Measurements from ENCODE around the gene KRT81.

KRT81 gene

GRCh38 chr12:52291267-52291935 is at the start of gene KRT81:
Gene KRT81, minus strand, starts transcription at chr12:52291534. Its CDS starts 69 bp downstream, at chr12:52291465.
- no peak for DNase-seq

- no peak for DNase-seq
Observed at GRCh38 chr12:52338241-52338960, 47.1 kb upstream of the KRT81 start.

DNA sequence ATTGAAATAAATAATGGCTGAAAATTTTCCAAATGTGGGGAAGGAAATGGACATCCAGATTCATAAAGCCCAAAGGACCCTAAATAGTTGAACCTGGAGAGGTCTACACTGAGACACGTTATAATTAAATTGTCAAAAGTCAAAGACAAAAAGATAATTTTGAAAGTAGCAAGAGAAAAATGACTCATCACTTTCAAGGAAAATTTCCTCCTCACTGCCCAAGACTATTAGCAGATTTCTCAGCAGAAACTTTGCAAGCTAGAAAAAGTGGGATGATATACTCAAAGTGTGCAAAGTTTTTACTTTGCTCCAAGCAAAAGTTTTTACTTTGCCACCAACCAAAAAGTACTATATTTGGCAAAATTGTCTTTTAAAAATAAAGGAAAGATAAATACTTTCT is 45.7 kb upstream of the KRT81 start:
- peak; percentile 1 for DNase-seq

GRCh38 chr12:52336641-52337040 is 45.3 kb upstream of the KRT81 start:
- DNase-seq = no peak

GRCh38 chr12:52335598-52336262 is 44.4 kb upstream of the KRT81 start:
- DNase-seq = no peak

GRCh38 chr12:52334185-52334584 is 42.9 kb upstream of the KRT81 start:
- DNase-seq = no peak

DNA sequence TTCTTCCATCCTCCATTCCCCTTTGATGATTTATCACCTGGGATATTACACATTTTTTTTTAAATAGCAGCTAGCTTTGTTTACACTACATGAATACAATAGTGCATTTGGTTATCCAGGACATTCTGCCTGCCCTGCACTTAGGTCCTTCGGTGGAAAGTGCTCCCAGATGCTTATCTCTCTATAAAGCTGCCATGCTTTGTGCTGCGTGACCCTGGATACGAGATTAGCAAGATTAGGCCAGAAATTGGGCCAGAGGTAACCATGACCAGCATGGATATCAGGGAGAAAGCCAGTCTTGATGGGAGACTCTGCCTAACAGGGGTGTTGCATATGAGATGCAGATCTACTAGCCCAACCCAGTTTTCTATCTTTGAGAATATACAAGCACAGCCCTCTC is 42.0 kb upstream of the KRT81 start:
- no peak for DNase-seq

- no peak for DNase-seq
Observed at GRCh38 chr12:52332381-52332780, 41.0 kb upstream of the KRT81 start.

- no peak for DNase-seq
Observed at GRCh38 chr12:52331833-52332232, 40.5 kb upstream of the KRT81 start.

DNA sequence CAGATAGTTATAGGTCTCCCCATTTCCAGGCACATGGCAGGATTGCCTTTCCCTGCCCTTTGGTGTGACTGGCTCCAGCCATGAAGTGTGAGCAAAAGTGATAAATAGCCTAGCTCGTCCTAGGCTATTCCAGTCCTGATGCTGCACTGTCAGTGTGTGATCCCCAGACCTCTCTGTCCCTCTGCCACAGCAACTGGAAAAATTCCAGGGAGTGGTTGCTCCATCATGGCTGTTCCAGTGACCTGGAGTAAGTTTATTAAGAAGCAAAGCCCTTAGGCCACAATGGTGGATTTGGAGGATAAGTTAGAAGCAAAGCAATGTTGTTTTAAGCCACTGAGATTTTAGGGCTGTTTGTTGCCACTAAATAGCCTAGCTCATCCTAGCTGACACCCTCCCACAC is 39.7 kb upstream of the KRT81 start:
- DNase-seq = no peak

DNA sequence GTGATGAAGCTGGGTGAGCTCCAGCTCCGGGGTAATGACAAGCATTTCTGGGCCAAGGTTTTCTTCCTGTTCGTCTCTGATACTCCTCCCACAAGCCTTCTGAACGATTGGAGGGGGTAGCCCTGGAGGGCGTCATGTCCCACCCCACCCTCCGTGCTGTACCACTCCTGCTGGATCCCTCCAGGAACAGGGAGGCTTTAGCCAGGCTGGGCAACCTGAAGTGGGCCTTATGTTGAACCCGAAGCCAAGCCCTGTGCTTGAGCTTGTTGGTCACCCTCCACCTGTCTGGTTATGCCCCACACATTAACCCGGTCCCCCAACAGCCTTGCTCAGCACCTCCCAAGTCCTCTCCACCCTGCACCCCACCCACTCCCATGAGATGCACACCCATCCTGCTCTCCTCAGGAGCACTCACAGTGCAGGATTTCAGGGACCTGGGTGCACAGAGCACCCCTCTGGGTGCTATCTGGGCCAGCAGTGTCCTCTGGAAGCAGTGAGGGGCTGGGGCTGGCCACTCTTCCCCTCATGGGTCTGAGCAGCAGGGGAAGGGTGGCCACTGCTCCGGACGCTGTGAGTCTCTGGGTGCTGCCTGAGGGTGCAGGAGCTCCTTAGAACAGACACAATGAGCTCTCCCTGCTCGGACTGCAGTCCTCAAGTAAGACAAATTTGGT is 36.6 kb upstream of the KRT81 start:
- no peak for DNase-seq

- peak; percentile 91 for DNase-seq
Observed at GRCh38 chr12:52327052-52327829, 35.9 kb upstream of the KRT81 start.

DNA sequence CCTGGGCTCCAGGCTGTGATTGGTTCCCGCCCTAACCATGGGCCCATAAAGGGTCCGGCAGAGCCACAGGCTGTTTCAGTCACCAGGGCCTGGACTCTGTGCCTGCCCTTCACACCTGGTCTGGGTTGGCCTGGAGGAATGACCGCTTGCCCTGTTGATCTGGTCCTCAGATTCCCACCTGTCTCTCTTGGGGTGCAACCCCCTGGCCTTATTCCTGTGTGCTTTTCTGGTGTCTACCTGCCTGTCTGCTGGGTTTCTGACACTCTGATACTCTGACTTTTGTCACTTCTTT is 32.8 kb upstream of the KRT81 start:
- DNase-seq = no peak

DNA sequence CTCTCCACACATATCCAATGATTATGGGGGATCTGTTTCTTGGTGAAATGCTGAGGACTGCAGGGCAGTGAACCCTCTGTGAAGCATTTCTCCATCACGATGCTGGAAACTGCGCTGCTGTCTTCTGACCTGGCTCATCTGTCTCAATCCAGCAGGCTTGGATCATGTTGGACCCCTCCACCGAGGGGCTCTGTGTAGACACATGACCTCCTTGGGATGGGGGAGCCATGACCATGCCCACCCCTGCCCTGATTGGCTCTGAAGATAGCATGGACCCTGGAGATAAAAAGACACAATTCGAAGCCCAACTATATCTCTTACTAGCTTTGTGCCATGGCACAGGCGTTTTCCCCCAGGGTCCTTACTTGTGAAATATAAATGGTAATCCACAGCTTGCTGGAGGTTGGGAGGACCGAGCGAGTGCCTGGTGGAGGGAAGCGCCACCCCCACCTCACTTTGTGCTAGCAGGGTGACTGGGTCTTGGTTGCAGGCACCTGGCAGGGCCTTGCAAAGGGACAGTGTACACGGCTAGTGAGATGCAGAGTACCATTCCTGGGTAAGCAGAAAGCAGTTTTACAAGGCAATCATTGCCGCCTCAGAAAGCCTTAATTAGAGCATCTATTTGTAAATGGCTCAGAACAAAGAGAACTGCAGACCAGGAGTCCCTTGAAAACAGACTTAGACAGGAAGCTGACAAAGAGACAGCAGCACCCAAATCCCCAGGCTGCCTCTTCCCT is 32.2 kb upstream of the KRT81 start:
- no peak for DNase-seq

- DNase-seq = no peak
Observed at GRCh38 chr12:52323001-52323400, 31.7 kb upstream of the KRT81 start.

DNA sequence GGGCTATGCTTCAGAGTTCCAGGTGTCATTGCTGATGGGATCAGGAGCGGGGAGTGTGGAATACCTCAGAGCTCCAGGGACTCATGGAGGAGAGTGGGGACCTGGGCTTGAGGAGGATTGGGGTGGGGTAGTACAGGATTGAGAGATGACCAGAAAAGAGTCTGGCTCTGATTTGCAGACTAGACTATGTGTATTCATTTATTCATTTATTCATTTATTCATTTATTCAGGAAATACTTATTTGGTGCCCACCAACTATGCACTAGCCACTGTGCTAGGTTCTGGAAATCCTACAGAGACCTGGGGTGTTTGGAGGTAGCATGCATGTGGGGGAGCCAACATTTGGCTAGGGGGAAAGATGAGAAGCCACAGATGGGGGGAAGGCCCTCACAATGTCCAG is 30.7 kb upstream of the KRT81 start:
- DNase-seq = no peak

- DNase-seq = no peak
Observed at GRCh38 chr12:52321418-52321817, 30.1 kb upstream of the KRT81 start.

DNA sequence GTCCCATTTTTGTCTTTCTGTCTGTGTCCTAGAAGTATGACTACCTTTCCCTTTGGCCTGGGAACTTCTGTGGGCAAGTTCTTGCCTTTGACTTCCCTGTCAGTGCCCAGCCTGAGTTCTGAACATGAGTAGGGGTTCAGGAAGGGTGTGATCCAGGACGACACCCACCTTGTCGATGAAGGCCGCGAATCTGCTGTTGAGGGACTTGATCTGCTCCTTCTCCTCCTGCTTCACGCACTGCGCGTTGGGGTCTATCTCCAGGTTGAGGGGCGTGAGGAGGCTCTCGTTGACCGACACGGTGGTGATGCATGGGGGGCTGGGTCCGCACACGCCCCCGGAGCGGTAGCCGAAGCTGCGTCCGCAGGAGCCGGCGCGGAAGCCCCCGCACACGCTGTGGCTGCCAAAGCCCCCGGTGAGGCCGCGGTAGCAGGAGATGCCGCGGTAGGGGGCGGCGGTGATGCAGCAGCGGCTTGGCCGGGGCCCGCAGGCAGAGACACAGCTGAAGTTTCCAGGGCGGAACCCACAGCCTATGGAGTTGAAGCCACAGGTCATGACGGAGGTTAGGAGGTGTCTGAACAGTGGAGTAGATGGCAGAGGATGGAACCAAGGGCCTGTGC is 29.6 kb upstream of the KRT81 start, which contains the start of gene KRT83:
TSS of gene KRT83 (minus strand) at position 615 of the 617 bp plus-strand sequence. CDS start at position 552, 63 bp downstream.
- DNase-seq = no peak

DNA sequence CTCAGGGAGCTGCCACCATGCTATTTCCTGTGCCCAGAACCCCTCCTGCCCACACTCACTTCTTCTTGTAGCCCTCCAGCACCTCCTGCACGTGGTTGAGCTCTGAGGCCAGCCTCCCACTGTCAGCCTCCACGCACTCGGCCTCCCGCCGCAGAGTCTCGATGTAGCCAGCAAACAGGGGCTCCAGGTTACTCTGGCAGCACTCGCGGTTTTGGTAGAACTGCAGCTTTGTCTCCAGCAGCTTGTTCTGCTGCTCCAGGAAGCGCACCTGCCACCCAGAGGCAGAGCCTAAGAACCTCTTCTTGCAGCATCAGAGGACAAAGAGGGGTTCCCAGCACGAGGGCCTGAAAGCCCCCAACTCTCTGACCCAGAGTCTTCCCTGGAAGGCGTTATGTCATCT is 27.8 kb upstream of the KRT81 start:
- no peak for DNase-seq

- DNase-seq = no peak
Observed at GRCh38 chr12:52318241-52318990, 27.1 kb upstream of the KRT81 start.
